GM12865 (cell line): ENCODE data around the gene GRID1.

ENCODE experiments used
- DNase-seq: peaks from one replicate; pipeline ENCODE4 v3.0.0; 2010; ENCODE audit warnings: low read depth
- H3K4me3 ChIP-seq: 2 replicates; pipeline ENCODE4 v1.5.1; 2011; ENCODE audit warnings: mild to moderate bottlenecking, low read depth, low read length, control low read depth
- CTCF ChIP-seq: IDR thresholded peaks from 2 replicates; pipeline ENCODE4 v1.5.1; 2011; ENCODE audit warnings: low read length, control low read depth, low read depth, inconsistent platforms; ENCODE audit not compliant: insufficient read depth; ENCODE audit errors: missing control alignments

GRID1 gene

GRCh38 chr10:85614981-85615380, 751.6 kb downstream of the GRID1 start:
- no peak for TF ChIP-seq CTCF
- H3K4me3 ChIP-seq: no peak overlapping the region
- DNase-seq: no peak

GRCh38 chr10:85614566-85614965, 752.0 kb downstream of the GRID1 start:
- no peak for DNase-seq
- no peak for TF ChIP-seq CTCF
- H3K4me3 ChIP-seq: no peak overlapping the region

GRCh38 chr10:85613391-85613790, 753.2 kb downstream of the GRID1 start:
- DNase-seq: no peak
- no peak overlapping the region for H3K4me3 ChIP-seq

GRCh38 chr10:85612833-85613232, 753.8 kb downstream of the GRID1 start:
- peak; percentile 10 for DNase-seq
- peak; percentile 3 for TF ChIP-seq CTCF
- no peak overlapping the region for H3K4me3 ChIP-seq

More at GRCh38 chr10:85613391-85613790, 753.2 kb downstream of the GRID1 start:
- TF ChIP-seq CTCF: no peak

GRCh38 chr10:85612378-85612775, 754.2 kb downstream of the GRID1 start:
- peak; percentile 58 for DNase-seq
- H3K4me3 ChIP-seq: no peak overlapping the region
- TF ChIP-seq CTCF: no peak

GRCh38 chr10:85611746-85612377, 754.7 kb downstream of the GRID1 start:
- H3K4me3 ChIP-seq: no peak overlapping the region
- no peak for TF ChIP-seq CTCF
- no peak for DNase-seq
